Nephron (organoid): ENCODE measurements around the gene TMEM184C.

Experiments used
- H3K27ac Mint-ChIP-seq, 3 experiments: 2 replicates each; pipeline ENCODE4 v1.8.0; 2020; ENCODE audit warnings: mixed read lengths in 3 of 3, mild to moderate bottlenecking in 2 of 3, moderate library complexity in 1 of 3
- H3K27me3 Mint-ChIP-seq: 2 replicates; pipeline ENCODE4 v1.8.0; 2021; ENCODE audit warnings: low read depth, mild to moderate bottlenecking, moderate library complexity, mixed read lengths
- H3K36me3 Mint-ChIP-seq: 2 replicates; pipeline ENCODE4 v1.8.0; 2020; ENCODE audit warnings: low read depth, mixed read lengths
- H3K4me1 Mint-ChIP-seq: 2 replicates; pipeline ENCODE4 v1.8.0; 2020; ENCODE audit warnings: mixed read lengths
- H3K4me3 Mint-ChIP-seq, 3 experiments: 2 replicates each; pipeline ENCODE4 v1.8.0; 2020; ENCODE audit warnings: mild to moderate bottlenecking in 3 of 3, mixed read lengths in 3 of 3, moderate library complexity in 2 of 3
- H3K9me3 Mint-ChIP-seq: 2 replicates; pipeline ENCODE4 v1.8.0; 2020; ENCODE audit warnings: mixed read lengths
- CTCF ChIP-seq, 3 experiments: fragments of 200-600 bp; sonication (generic); IDR thresholded peaks; one replicate each; pipeline ENCODE4 v1.5.0; 2021; ENCODE audit warnings: antibody characterized with exemption in 3 of 3; ENCODE audit not compliant: unreplicated experiment in 3 of 3

The TMEM184C gene

GRCh38 chr4:147578593-147578992, 38.6 kb upstream of the TMEM184C start:
- no peaks in the 10 kb centered on the region for H3K9me3 Mint-ChIP-seq
- peaks cover 6% of the 10 kb centered on the region for H3K36me3 Mint-ChIP-seq
- H3K4me3 Mint-ChIP-seq = no peak overlapping the region
- TF ChIP-seq CTCF (IDR thresholded peaks at IDR 0.05; ENCODE audit: unreplicated experiment in 3 of 3) = no peak
- no peaks in the 10 kb centered on the region for H3K4me1 Mint-ChIP-seq
- H3K27ac Mint-ChIP-seq = no peak overlapping the region
- peaks cover 4% of the 10 kb centered on the region for H3K27me3 Mint-ChIP-seq

- no peak for TF ChIP-seq CTCF (IDR thresholded peaks at IDR 0.05; ENCODE audit: unreplicated experiment in 3 of 3)
- Mint-ChIP-seq H3K27me3 (peaks cover 3% of the 10 kb centered on the region), H3K4me3 (no peak overlapping the region), H3K36me3 (peaks cover 12% of the 10 kb centered on the region), H3K9me3 (peaks cover 5% of the 10 kb centered on the region), H3K27ac (no peak overlapping the region), H3K4me1 (no peaks in the 10 kb centered on the region)
Observed at GRCh38 chr4:147580396-147580795, 36.8 kb upstream of the TMEM184C start.

- no peak overlapping the region for H3K4me3 Mint-ChIP-seq
- H3K36me3 Mint-ChIP-seq = peaks cover 18% of the 10 kb centered on the region
- H3K27ac Mint-ChIP-seq = peak overlapping the region in 1 of 3 experiments; percentile 12
- TF ChIP-seq CTCF (IDR thresholded peaks at IDR 0.05; ENCODE audit: unreplicated experiment in 3 of 3) = no peak
- H3K9me3 Mint-ChIP-seq = peaks cover 10% of the 10 kb centered on the region
- H3K27me3 Mint-ChIP-seq = no peaks in the 10 kb centered on the region
- H3K4me1 Mint-ChIP-seq = no peaks in the 10 kb centered on the region
Observed at GRCh38 chr4:147581606-147582350, 35.4 kb upstream of the TMEM184C start.

- Mint-ChIP-seq H3K4me1 (peaks cover 6% of the 10 kb centered on the region), H3K27me3 (no peaks in the 10 kb centered on the region), H3K27ac (peak overlapping the region in 1 of 3 experiments; percentile 12), H3K4me3 (no peak overlapping the region), H3K36me3 (peaks cover 18% of the 10 kb centered on the region), H3K9me3 (peaks cover 10% of the 10 kb centered on the region)
- TF ChIP-seq CTCF (IDR thresholded peaks at IDR 0.05; ENCODE audit: unreplicated experiment in 3 of 3) = no peak
Observed at GRCh38 chr4:147582386-147583060, 34.7 kb upstream of the TMEM184C start.

- H3K36me3 Mint-ChIP-seq = peaks cover 18% of the 10 kb centered on the region
Observed at GRCh38 chr4:147583876-147584275, 33.3 kb upstream of the TMEM184C start.

More at GRCh38 chr4:147583876-147584275, 33.3 kb upstream of the TMEM184C start:
- no peak for TF ChIP-seq CTCF (IDR thresholded peaks at IDR 0.05; ENCODE audit: unreplicated experiment in 3 of 3)
- Mint-ChIP-seq H3K27ac (no peak overlapping the region), H3K4me1 (peaks cover 15% of the 10 kb centered on the region), H3K9me3 (peaks cover 10% of the 10 kb centered on the region), H3K27me3 (no peaks in the 10 kb centered on the region), H3K4me3 (no peak overlapping the region)
